ENCODE measurements around the gene PSMD12. TPM values are rescaled to one million over a fixed set of nuclear protein-coding genes. Genes with fewer than 3 reads are reported as not detected.
"Not testable (repeated sequence)": the region's sequence is repeated elsewhere in the genome, so short reads cannot be mapped to it uniquely, and the experiment has no call there.

Gene PSMD12
- total RNA-seq, 2 donors from 2014 or later = 19.8 to 24.0 TPM

DNA sequence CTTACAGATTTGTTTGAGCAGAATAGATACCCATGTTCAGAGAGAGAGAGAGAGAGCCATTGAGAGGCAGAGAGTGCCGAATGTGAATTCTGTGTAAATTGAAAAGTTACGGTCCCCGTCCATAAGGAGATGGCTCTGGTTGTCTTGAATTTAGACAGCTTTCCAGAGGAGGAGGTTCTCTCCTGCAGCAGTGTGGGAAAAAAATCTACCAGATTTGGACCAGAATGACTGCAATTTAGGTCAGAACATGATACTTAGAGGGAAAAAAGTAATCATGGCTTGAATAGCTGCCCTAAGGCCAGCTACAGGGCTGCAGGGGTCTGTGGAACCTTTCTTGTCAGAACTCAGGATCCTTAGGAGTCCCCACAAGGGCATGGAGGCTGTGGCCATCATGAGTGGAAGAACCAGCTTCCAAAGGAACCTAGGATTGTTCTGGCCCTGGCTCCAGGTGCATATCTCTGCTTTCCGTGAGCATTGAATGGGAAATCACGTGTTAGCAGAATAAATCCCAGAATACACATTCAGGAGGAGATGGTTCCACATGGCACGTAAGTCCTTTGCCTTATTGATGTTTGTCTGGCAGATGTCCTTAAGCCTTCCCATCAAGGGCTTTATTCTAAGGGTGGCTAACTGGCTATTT is 23.7 kb upstream of the PSMD12 start:
- intact Hi-C loops (cut with DNase I) = no loop called here
- DNase-seq (ENCODE audit: low spot score) = peak; percentile 32
- Histone ChIP-seq H3K27me3 (replicated peaks; ENCODE audit: insufficient read depth) (no peaks in the 10 kb centered on the region), H3K9me3 (no peaks in the 10 kb centered on the region), H3K4me1 (replicated peaks) (peaks cover 13% of the 10 kb centered on the region), H3K4me3 (no peak overlapping the region), H3K27ac (peak overlapping the region; percentile 41 to 68), H3K36me3 (no peaks in the 10 kb centered on the region)
- TF ChIP-seq POLR2A (IDR thresholded peaks at IDR 0.05) = no peak
- peak; percentile 39 for TF ChIP-seq POLR2AphosphoS5 (IDR thresholded peaks at IDR 0.05)
- 55% methylated on average over 6 of the region's 6 CpGs for WGBS

DNA sequence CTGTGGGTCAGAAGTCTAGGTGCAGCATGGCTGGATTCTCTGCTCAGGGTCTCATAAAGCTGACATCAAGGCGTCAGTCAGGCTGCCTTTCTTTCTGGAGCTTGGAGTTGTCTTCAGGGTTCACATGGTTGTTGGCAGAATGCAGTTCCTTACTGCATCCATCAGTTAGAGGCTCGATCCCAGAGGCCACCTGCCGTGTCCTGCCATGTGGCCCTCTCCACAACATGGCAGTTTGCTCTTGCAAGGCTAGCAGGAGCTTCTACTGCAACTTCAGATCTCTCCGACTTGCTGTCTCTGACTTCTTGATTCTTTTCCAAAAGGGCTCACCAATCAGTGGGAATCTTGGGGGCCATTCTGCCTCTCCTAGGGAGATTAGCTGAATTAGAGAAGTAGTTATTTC is 22.6 kb upstream of the PSMD12 start:
- 84% methylated on average over 4 of the region's 4 CpGs for WGBS
- DNase-seq (ENCODE audit: low spot score) = no peak
- H3K4me1 ChIP-seq (replicated peaks) = peaks cover 13% of the 10 kb centered on the region
- TF ChIP-seq POLR2A (IDR thresholded peaks at IDR 0.05) (no peak), POLR2AphosphoS5 (IDR thresholded peaks at IDR 0.05) (no peak)
- TF ChIP-seq, protein P1, sequence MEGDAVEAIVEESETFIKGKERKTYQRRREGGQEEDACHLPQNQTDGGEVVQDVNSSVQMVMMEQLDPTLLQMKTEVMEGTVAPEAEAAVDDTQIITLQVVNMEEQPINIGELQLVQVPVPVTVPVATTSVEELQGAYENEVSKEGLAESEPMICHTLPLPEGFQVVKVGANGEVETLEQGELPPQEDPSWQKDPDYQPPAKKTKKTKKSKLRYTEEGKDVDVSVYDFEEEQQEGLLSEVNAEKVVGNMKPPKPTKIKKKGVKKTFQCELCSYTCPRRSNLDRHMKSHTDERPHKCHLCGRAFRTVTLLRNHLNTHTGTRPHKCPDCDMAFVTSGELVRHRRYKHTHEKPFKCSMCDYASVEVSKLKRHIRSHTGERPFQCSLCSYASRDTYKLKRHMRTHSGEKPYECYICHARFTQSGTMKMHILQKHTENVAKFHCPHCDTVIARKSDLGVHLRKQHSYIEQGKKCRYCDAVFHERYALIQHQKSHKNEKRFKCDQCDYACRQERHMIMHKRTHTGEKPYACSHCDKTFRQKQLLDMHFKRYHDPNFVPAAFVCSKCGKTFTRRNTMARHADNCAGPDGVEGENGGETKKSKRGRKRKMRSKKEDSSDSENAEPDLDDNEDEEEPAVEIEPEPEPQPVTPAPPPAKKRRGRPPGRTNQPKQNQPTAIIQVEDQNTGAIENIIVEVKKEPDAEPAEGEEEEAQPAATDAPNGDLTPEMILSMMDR (IDR thresholded peaks at IDR 0.05) = no peak
- H3K27ac ChIP-seq = no peak overlapping the region
- H3K9me3 ChIP-seq = no peaks in the 10 kb centered on the region
- H3K27me3 ChIP-seq (replicated peaks; ENCODE audit: insufficient read depth) = no peaks in the 10 kb centered on the region
- H3K4me3 ChIP-seq = no peak overlapping the region
- no peaks in the 10 kb centered on the region for H3K36me3 ChIP-seq
- intact Hi-C loops (cut with DNase I) = no loop called here

DNA sequence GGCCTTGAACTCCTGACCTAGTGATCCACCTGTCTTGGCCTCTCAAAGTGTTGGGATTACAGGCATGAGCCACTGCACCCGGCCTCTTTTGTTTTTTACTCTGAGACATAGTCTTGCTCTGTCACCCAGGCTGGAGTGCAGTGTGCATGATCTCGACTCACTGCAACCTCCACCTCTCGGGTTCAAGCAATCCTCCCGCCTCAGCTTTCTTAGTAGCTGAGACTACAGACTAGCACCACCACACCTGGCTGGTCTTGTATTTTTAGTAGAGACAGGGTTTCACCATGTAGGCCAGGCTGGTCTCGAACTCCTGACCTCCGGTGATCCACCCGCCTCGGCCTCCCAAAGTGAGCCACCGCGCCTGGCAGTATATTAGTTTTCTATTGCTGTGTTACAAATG is 22.2 kb upstream of the PSMD12 start:
- WGBS = 92% methylated on average over 10 of the region's 10 CpGs

DNA sequence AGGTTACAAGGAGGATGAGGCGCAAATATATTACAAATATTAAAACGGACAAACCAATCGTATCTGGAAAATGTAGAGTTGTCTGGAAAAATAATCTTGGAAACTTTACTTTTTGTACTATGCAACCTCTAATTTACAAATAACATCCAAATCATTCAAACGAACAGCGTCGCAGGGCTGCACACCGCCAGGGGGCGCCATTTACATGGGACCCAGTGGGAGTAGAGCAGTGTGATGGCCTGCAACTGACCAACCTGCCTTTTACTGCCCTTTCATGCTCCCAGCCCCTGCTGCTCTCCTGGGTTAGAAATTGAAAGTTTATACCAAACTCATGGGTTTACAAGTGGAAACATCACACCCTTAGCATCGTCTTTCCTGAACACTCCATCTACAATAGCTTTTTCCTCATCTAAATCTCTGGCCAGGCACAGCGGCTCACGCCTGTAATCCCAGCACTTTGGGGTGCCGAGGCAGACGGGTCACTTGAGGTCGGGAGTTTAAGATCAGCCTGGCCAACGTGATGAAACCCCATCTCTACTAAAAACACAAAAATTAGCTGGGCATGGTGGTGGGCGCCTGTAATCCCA is 20.7 kb upstream of the PSMD12 start:
- Histone ChIP-seq H3K4me3 (no peak overlapping the region), H3K9me3 (no peaks in the 10 kb centered on the region), H3K27me3 (replicated peaks; ENCODE audit: insufficient read depth) (no peaks in the 10 kb centered on the region), H3K27ac (no peak overlapping the region), H3K36me3 (no peaks in the 10 kb centered on the region), H3K4me1 (replicated peaks) (peaks cover 13% of the 10 kb centered on the region)
- TF ChIP-seq, protein P1 (IDR thresholded peaks at IDR 0.05) = peak; percentile 9 to 56 (median 44)
- TF ChIP-seq POLR2A (IDR thresholded peaks at IDR 0.05) = no peak
- no peak for DNase-seq (ENCODE audit: low spot score)
- intact Hi-C loops (cut with DNase I) = no loop called here
- WGBS = 76% methylated on average over 16 of the region's 16 CpGs

More for the DNA sequence above, 22.2 kb upstream of the PSMD12 start:
- H3K27ac ChIP-seq; intact Hi-C loops (cut with DNase I); H3K36me3 ChIP-seq; H3K27me3 ChIP-seq (replicated peaks; ENCODE audit: insufficient read depth); H3K4me3 ChIP-seq; DNase-seq (ENCODE audit: low spot score); H3K9me3 ChIP-seq: not testable (repeated sequence)
- peaks cover 13% of the 10 kb centered on the region for H3K4me1 ChIP-seq (replicated peaks)

DNA sequence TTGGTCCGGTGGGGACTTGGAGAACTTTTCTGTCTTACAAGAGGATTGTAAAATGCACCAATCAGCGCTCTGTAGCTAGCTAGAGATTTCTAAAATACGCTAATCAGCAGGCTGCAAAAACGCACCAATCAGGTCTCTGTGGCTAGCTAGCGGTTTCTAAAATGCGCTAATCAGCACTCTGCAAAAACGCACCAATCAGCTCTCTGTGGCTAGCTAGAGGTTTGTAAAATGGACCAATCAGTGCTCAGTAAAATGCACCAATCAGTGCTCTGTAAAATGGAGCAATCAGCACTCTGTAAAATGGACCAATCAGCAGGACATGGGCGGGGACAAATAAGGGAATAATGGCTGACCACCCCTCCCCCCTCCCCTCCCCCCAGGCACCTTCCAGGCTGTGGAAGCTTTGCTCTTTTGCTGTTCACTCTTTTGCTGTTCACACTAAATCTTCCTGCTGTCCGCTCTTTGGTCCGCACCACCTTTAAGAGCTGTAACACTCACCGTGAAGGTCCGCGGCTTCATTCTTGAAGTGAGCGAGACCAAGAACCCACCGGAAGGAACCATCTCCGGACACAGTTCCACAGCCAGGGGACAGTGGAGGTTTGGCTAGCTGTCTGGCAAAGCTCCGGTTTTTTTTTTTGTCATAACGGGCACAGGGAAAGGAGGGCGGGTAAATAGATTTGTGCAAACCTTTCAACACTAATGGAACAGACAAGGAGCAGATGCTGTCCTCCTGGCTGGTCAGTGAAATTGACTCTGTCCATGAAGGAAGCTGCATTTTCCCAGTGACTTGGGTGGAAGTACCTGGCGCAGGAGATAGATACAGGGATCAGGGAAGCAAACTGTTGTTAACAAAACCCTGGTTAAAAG is 19.0 kb upstream of the PSMD12 start:
- H3K4me3 ChIP-seq = no peak overlapping the region
- intact Hi-C loops (cut with DNase I) = no loop called here

More for the DNA sequence above, 19.0 kb upstream of the PSMD12 start:
- no peak for TF ChIP-seq POLR2AphosphoS5 (IDR thresholded peaks at IDR 0.05)
- TF ChIP-seq POLR2A (IDR thresholded peaks at IDR 0.05) = no peak
- TF ChIP-seq, protein P1 (IDR thresholded peaks at IDR 0.05) = no peak
- Histone ChIP-seq H3K9me3 (no peaks in the 10 kb centered on the region), H3K27ac (no peak overlapping the region), H3K36me3 (no peaks in the 10 kb centered on the region), H3K4me1 (replicated peaks) (peaks cover 5% of the 10 kb centered on the region), H3K27me3 (replicated peaks; ENCODE audit: insufficient read depth) (no peaks in the 10 kb centered on the region)
- 91% methylated on average over 20 of the region's 20 CpGs for WGBS
- DNase-seq (ENCODE audit: low spot score) = no peak

Data from prostate gland (tissue), 2 donors.